Astrocyte (in vitro differentiated cells and primary cell): ENCODE data around the gene NEDD9. TPM values are rescaled to one million over a fixed set of nuclear protein-coding genes. Genes with fewer than 3 reads are reported as not detected.

Experiments used
- DNase-seq: peaks from one replicate; pipeline ENCODE4 v3.0.0-alpha.2; 2010; ENCODE audit warnings: low read depth
- FAIRE-seq: peaks from 2 replicates; lab custom pipeline; 2011; peaks lifted over from hg19 to GRCh38; lab: Jason Lieb, UNC
- H2AFZ ChIP-seq: 2 replicates; pipeline ENCODE4 v1.6.0; 2012; ENCODE audit warnings: low read depth, low read length, inconsistent platforms
- H3K27ac ChIP-seq: 2 replicates; pipeline ENCODE4 v1.5.1; 2011; ENCODE audit warnings: low read depth, low read length, inconsistent platforms
- H3K27me3 ChIP-seq: 2 replicates; pipeline ENCODE4 v1.6.0; 2011; ENCODE audit warnings: low read length, inconsistent platforms; ENCODE audit not compliant: insufficient read depth
- H3K36me3 ChIP-seq: 2 replicates; pipeline ENCODE4 v1.5.1; 2011; ENCODE audit warnings: low read length, inconsistent platforms; ENCODE audit not compliant: insufficient read depth
- H3K4me1 ChIP-seq: 2 replicates; pipeline ENCODE4 v1.5.1; 2011; ENCODE audit warnings: low read length, inconsistent platforms; ENCODE audit not compliant: insufficient read depth
- H3K4me2 ChIP-seq: 2 replicates; pipeline ENCODE4 v1.6.0; 2012; ENCODE audit warnings: low read length, inconsistent platforms
- H3K4me3 ChIP-seq: 2 replicates; pipeline ENCODE4 v1.5.1; 2011; ENCODE audit warnings: low read depth, mild to moderate bottlenecking, low read length, inconsistent platforms; ENCODE audit not compliant: insufficient read depth
- H3K79me2 ChIP-seq: 2 replicates; pipeline ENCODE4 v1.6.0; 2012; ENCODE audit warnings: mild to moderate bottlenecking, low read length, inconsistent platforms; ENCODE audit not compliant: insufficient read depth
- H3K9ac ChIP-seq: 2 replicates; pipeline ENCODE4 v1.6.0; 2012; ENCODE audit warnings: mild to moderate bottlenecking, low read length, inconsistent platforms
- H3K9me3 ChIP-seq: 2 replicates; pipeline ENCODE4 v1.5.1; 2012; ENCODE audit warnings: low read depth, mild to moderate bottlenecking, low read length, inconsistent platforms; ENCODE audit not compliant: insufficient read depth
- H4K20me1 ChIP-seq: 2 replicates; pipeline ENCODE4 v1.6.0; 2012; ENCODE audit warnings: low read length, inconsistent platforms; ENCODE audit not compliant: insufficient read depth
- H3K27ac Mint-ChIP-seq: one replicate; pipeline ENCODE4 v1.8.0; 2021; ENCODE audit warnings: mild to moderate bottlenecking, mixed read lengths; ENCODE audit not compliant: unreplicated experiment
- H3K27me3 Mint-ChIP-seq: one replicate; pipeline ENCODE4 v1.8.0; 2021; ENCODE audit warnings: low read depth, mixed read lengths; ENCODE audit not compliant: unreplicated experiment
- H3K36me3 Mint-ChIP-seq: one replicate; pipeline ENCODE4 v1.8.0; 2021; ENCODE audit warnings: low read depth, mixed read lengths; ENCODE audit not compliant: unreplicated experiment
- H3K4me1 Mint-ChIP-seq: one replicate; pipeline ENCODE4 v1.8.0; 2021; ENCODE audit warnings: low read depth, mixed read lengths; ENCODE audit not compliant: unreplicated experiment
- H3K4me3 Mint-ChIP-seq: one replicate; pipeline ENCODE4 v1.8.0; 2021; ENCODE audit warnings: mild to moderate bottlenecking, moderate library complexity, mixed read lengths; ENCODE audit not compliant: unreplicated experiment
- H3K9me3 Mint-ChIP-seq: one replicate; pipeline ENCODE4 v1.8.0; 2021; ENCODE audit warnings: mild to moderate bottlenecking, mixed read lengths; ENCODE audit not compliant: unreplicated experiment
- EZH2 ChIP-seq: IDR thresholded peaks from 2 replicates; pipeline ENCODE4 v1.6.1; 2012; ENCODE audit warnings: mild to moderate bottlenecking, low read length, inconsistent platforms; ENCODE audit not compliant: insufficient read depth
- total RNA-seq: library from RNA; stranded (reverse); gene quantifications from 2 replicates; pipeline ENCODE4 v1.2.1, GENCODE V29; 2021
- TF ChIP-seq, protein P1 (sequence below): IDR thresholded peaks from 2 replicates; pipeline ENCODE4 v1.5.1; 2011; ENCODE audit warnings: low read depth, mild to moderate bottlenecking, inconsistent platforms, low read length, moderate library complexity; ENCODE audit not compliant: insufficient read depth

NEDD9 gene
- total RNA-seq, 1 donor from 2014 or later, result 39.6 TPM

DNA sequence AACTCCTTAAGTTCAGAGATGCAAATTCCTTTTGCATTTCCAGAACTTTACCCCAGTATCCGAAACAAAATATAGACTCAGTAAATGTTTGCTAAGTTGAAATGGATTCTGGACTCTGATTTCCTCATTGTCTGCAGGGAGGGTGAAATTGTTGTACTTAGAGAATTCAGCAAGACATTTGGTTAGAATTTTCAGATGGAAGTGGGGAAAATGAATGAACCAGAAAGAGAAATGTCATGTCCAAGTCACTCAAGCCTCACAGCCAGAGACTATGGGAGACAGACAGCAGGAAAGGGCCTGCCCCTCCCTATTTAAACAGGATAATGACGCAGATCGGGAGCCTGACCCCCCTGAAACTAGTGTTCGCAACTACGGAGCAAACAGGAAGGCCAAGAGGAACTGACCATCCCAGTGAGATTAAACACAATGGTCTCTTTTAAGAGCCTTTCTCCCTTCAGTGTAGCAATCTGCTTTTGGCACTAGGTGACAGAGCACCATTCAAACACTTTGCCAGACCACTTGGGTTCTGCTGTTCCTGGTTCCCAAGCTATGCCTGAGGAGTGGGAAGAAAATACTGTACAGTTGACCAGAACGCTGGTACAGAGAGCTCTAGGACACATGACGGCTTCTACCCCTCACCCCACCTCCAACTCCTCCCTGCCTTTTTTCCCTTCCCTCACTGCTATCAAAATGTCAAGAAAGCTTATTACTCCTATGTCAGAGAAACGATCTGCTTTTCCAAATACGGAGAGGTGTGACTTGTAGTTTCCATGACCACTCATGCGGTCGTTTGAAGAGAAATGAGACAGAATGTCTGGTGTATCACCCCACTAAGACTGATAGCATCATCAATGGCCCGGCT is 13.7 kb downstream of the NEDD9 start:
- H3K4me3 ChIP-seq, result no peak overlapping the region
- Mint-ChIP-seq H3K4me3 (no peak overlapping the region), H3K27ac (no peak overlapping the region), H3K36me3 (peaks cover 29% of the 10 kb centered on the region), H3K4me1 (peaks cover 46% of the 10 kb centered on the region), H3K27me3 (no peaks in the 10 kb centered on the region), H3K9me3 (peaks cover under 1% of the 10 kb centered on the region)
- peak overlapping the region; percentile 61 for H3K9ac ChIP-seq
- H2AFZ ChIP-seq, result no peak overlapping the region
- peak overlapping the region; percentile 55 for H3K27ac ChIP-seq
- DNase-seq (peak; percentile 51), FAIRE-seq (no peak)
- H3K4me1 ChIP-seq, result peaks cover 57% of the 10 kb centered on the region
- H3K79me2 ChIP-seq, result peaks cover 99% of the 10 kb centered on the region
- peaks cover 16% of the 10 kb centered on the region for H3K36me3 ChIP-seq
- peaks cover 63% of the 10 kb centered on the region for H4K20me1 ChIP-seq
- peak overlapping the region; percentile 49 for H3K4me2 ChIP-seq
- TF ChIP-seq, protein P1, sequence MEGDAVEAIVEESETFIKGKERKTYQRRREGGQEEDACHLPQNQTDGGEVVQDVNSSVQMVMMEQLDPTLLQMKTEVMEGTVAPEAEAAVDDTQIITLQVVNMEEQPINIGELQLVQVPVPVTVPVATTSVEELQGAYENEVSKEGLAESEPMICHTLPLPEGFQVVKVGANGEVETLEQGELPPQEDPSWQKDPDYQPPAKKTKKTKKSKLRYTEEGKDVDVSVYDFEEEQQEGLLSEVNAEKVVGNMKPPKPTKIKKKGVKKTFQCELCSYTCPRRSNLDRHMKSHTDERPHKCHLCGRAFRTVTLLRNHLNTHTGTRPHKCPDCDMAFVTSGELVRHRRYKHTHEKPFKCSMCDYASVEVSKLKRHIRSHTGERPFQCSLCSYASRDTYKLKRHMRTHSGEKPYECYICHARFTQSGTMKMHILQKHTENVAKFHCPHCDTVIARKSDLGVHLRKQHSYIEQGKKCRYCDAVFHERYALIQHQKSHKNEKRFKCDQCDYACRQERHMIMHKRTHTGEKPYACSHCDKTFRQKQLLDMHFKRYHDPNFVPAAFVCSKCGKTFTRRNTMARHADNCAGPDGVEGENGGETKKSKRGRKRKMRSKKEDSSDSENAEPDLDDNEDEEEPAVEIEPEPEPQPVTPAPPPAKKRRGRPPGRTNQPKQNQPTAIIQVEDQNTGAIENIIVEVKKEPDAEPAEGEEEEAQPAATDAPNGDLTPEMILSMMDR, result no peak
- TF ChIP-seq EZH2, result no peak
- H3K27me3 ChIP-seq, result no peaks in the 10 kb centered on the region
- H3K9me3 ChIP-seq, result no peaks in the 10 kb centered on the region

DNA sequence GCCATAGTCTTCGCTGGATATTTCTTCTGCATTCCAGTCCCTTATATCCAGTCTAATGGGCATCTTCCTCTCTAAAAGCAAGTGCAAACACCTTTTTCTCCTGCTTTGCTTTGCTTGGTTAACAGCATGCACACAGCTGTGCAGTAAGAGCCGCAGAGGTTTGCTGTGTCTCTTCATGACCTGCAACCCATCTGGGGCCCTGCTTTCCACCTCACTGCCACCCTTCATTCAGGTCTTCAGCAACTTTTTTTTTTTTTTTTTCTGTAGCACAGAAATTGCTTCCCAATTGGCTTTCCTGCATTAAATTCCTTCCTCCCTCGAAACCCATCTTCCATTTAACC is 14.4 kb downstream of the NEDD9 start:
- Mint-ChIP-seq H3K27me3 (no peaks in the 10 kb centered on the region), H3K36me3 (peaks cover 34% of the 10 kb centered on the region), H3K27ac (no peak overlapping the region), H3K4me1 (peaks cover 41% of the 10 kb centered on the region), H3K9me3 (peaks cover 4% of the 10 kb centered on the region), H3K4me3 (no peak overlapping the region)
- Histone ChIP-seq H3K79me2 (peaks cover 99% of the 10 kb centered on the region), H2AFZ (no peak overlapping the region), H3K27ac (peak overlapping the region; percentile 55), H3K4me3 (no peak overlapping the region), H4K20me1 (peaks cover 60% of the 10 kb centered on the region), H3K9me3 (no peaks in the 10 kb centered on the region), H3K27me3 (no peaks in the 10 kb centered on the region), H3K4me1 (peaks cover 61% of the 10 kb centered on the region), H3K36me3 (peaks cover 16% of the 10 kb centered on the region), H3K4me2 (no peak overlapping the region), H3K9ac (peak overlapping the region; percentile 61)
- no peak for TF ChIP-seq EZH2
- TF ChIP-seq, protein P1, result no peak
- FAIRE-seq (no peak), DNase-seq (no peak)
